Body of pancreas (tissue), 4 donors: Measurements from ENCODE around the gene FCRLA.
"Not testable (repeated sequence)": the region's sequence is repeated elsewhere in the genome, so short reads cannot be mapped to it uniquely, and the experiment has no call there.

Experiments used
- POLR2A ChIP-seq, 3 donors: fragments of 450-650 bp; IDR thresholded peaks; one replicate each; pipeline ENCODE4 v1.6.1; 2016; ENCODE audit warnings: antibody characterized with exemption in 3 of 3, mild to moderate bottlenecking in 2 of 3
- TF ChIP-seq, protein P1 (sequence below), 7 experiments: fragments of 450-650 bp in 4 of 7; fragments of 200-600 bp in 3 of 7; sonication (generic) in 3 of 7; IDR thresholded peaks; one replicate each; pipeline ENCODE4 v1.5.1; 2016 to 2019; ENCODE audit warnings: antibody characterized with exemption in 7 of 7

- TF ChIP-seq, protein P1, sequence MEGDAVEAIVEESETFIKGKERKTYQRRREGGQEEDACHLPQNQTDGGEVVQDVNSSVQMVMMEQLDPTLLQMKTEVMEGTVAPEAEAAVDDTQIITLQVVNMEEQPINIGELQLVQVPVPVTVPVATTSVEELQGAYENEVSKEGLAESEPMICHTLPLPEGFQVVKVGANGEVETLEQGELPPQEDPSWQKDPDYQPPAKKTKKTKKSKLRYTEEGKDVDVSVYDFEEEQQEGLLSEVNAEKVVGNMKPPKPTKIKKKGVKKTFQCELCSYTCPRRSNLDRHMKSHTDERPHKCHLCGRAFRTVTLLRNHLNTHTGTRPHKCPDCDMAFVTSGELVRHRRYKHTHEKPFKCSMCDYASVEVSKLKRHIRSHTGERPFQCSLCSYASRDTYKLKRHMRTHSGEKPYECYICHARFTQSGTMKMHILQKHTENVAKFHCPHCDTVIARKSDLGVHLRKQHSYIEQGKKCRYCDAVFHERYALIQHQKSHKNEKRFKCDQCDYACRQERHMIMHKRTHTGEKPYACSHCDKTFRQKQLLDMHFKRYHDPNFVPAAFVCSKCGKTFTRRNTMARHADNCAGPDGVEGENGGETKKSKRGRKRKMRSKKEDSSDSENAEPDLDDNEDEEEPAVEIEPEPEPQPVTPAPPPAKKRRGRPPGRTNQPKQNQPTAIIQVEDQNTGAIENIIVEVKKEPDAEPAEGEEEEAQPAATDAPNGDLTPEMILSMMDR (IDR thresholded peaks at IDR 0.05) = not testable (repeated sequence)
- TF ChIP-seq POLR2A (IDR thresholded peaks at IDR 0.05) = not testable (repeated sequence)
These were observed 42.3 kb upstream of the FCRLA start for GRCh38 chr1:161664689-161665088.
